Peyer's patch (tissue), 4 donors: ENCODE data around the gene CAMP.

Experiments used
- POLR2A ChIP-seq, 2 donors: fragments of 450-650 bp; IDR thresholded peaks; one replicate each; pipeline ENCODE4 v1.5.1; 2017; ENCODE audit warnings: antibody characterized with exemption in 2 of 2, mild to moderate bottlenecking in 2 of 2, moderate library complexity in 2 of 2
- TF ChIP-seq, protein P1 (sequence below), 6 experiments: fragments of 450-650 bp in 4 of 6; fragments of 200-600 bp in 2 of 6; sonication (generic) in 1 of 6; IDR thresholded peaks; one replicate each; pipeline ENCODE4 v1.5.1; 2017 to 2019; ENCODE audit warnings: antibody characterized with exemption in 6 of 6, mild to moderate bottlenecking in 3 of 6, moderate library complexity in 1 of 6

DNA sequence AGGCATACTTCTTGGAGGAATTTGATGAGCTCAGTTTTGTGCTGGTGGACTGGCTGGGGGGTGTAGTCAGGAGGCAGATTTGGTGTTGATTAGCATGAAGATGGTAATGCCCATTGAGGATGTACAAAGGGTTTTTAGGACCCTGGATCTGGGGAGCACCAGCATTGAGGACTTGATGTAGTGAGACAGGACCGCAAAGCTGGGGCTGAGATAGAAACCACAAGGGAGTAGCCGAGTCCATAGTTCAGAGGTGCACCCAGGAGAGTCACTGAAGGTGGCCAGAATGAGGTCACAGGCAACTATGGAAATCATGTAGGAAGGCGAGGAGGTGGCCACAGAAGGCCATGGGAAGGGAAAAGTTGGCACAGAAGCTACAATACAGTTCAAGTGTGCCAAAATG, 32.4 kb upstream of the CAMP start:
- TF ChIP-seq, protein P1, sequence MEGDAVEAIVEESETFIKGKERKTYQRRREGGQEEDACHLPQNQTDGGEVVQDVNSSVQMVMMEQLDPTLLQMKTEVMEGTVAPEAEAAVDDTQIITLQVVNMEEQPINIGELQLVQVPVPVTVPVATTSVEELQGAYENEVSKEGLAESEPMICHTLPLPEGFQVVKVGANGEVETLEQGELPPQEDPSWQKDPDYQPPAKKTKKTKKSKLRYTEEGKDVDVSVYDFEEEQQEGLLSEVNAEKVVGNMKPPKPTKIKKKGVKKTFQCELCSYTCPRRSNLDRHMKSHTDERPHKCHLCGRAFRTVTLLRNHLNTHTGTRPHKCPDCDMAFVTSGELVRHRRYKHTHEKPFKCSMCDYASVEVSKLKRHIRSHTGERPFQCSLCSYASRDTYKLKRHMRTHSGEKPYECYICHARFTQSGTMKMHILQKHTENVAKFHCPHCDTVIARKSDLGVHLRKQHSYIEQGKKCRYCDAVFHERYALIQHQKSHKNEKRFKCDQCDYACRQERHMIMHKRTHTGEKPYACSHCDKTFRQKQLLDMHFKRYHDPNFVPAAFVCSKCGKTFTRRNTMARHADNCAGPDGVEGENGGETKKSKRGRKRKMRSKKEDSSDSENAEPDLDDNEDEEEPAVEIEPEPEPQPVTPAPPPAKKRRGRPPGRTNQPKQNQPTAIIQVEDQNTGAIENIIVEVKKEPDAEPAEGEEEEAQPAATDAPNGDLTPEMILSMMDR (IDR thresholded peaks at IDR 0.05), result no peak
- TF ChIP-seq POLR2A (IDR thresholded peaks at IDR 0.05), result no peak
